SK-N-SH (cell line): ENCODE results near the gene SEC14L5. TPM values are rescaled to one million over a fixed set of nuclear protein-coding genes. Genes with fewer than 3 reads are reported as not detected.

ENCODE experiments used
- CTCF ChIA-PET: fragments of 300-600, 350-600 bp; formaldehyde crosslinking; extraction: SDS; loops from one replicate; lab custom pipeline; 2021; lab: Yijun Ruan, JAX
- POLR2A ChIA-PET: fragments of 350-600 bp; sonication (Branson Sonifier 250); formaldehyde crosslinking; extraction: SDS; loops from one replicate; lab custom pipeline; 2020; ENCODE audit warnings: antibody characterized with exemption, inconsistent platforms; lab: Yijun Ruan, JAX
- DNase-seq: peaks from one replicate; pipeline ENCODE4 v3.0.0; 2012
- H2AFZ ChIP-seq: fragments of 200-600 bp; sonication (generic); 2 replicates; pipeline ENCODE4 v1.8.1; 2016; ENCODE audit warnings: antibody characterized with exemption, mild to moderate bottlenecking, low read depth
- H3F3A ChIP-seq: fragments of 200-600 bp; sonication (generic); replicated peaks from 2 replicates; pipeline ENCODE3; 2016; ENCODE audit warnings: antibody characterized with exemption, mild to moderate bottlenecking; ENCODE audit not compliant: insufficient read depth
- H3K27ac ChIP-seq, 2 experiments: fragments of 200-500 bp in 1 of 2; fragments of 200-600 bp in 1 of 2; sonication (Bioruptor generic) in 1 of 2; sonication (generic), shearing (Covaris generic) in 1 of 2; 2 replicates each; pipeline versions ENCODE4 v1.5.1 to v1.6.1; 2014 to 2016; ENCODE audit warnings: low read depth in 2 of 2, inconsistent platforms in 1 of 2, low read length in 1 of 2, mild to moderate bottlenecking in 1 of 2, mixed read lengths in 1 of 2
- H3K27me3 ChIP-seq: fragments of 200-600 bp; sonication (generic), shearing (Covaris generic); 2 replicates; pipeline ENCODE4 v1.6.1; 2016; ENCODE audit warnings: mixed run types; ENCODE audit not compliant: insufficient read depth
- H3K36me3 ChIP-seq, 2 experiments: fragments of 200-500 bp in 1 of 2; fragments of 200-600 bp in 1 of 2; sonication (Bioruptor generic) in 1 of 2; sonication (generic) in 1 of 2; replicated peaks in 1 of 2; 2 replicates each; pipeline versions ENCODE3 to v1.5.1; 2014 to 2016; ENCODE audit warnings: low read length in 1 of 2, mild to moderate bottlenecking in 1 of 2; ENCODE audit not compliant: insufficient read depth in 2 of 2, control insufficient read depth in 1 of 2
- H3K4me1 ChIP-seq, 2 experiments: fragments of 200-500 bp in 1 of 2; fragments of 200-600 bp in 1 of 2; sonication (Bioruptor generic) in 1 of 2; sonication (generic), shearing (Covaris generic) in 1 of 2; 2 replicates each; pipeline versions ENCODE4 v1.5.1 to v1.6.1; 2014 to 2016; ENCODE audit warnings: low read depth in 1 of 2, low read length in 1 of 2, mixed run types in 1 of 2; ENCODE audit not compliant: insufficient read depth in 2 of 2, control insufficient read depth in 1 of 2
- H3K4me2 ChIP-seq: fragments of 200-600 bp; sonication (generic), shearing (Covaris generic); 2 replicates; pipeline ENCODE4 v1.6.1; 2017; ENCODE audit warnings: mixed run types
- H3K4me3 ChIP-seq, 2 experiments: fragments of 200-500 bp in 1 of 2; fragments of 200-600 bp in 1 of 2; sonication (Bioruptor generic) in 1 of 2; sonication (generic), shearing (Covaris generic) in 1 of 2; 2 replicates each; pipeline versions ENCODE4 v1.5.1 to v1.8.1; 2014 to 2016; ENCODE audit warnings: low read depth in 2 of 2, inconsistent platforms in 1 of 2, low read length in 1 of 2, mild to moderate bottlenecking in 1 of 2, mixed read lengths in 1 of 2, moderate library complexity in 1 of 2
- H3K79me2 ChIP-seq: fragments of 200-600 bp; sonication (generic); 2 replicates; pipeline ENCODE4 v1.8.1; 2017; ENCODE audit warnings: mild to moderate bottlenecking; ENCODE audit not compliant: insufficient read depth
- H3K9ac ChIP-seq: fragments of 200-600 bp; sonication (generic); 2 replicates; pipeline ENCODE4 v1.6.1; 2017; ENCODE audit warnings: mixed run types
- H3K9me2 ChIP-seq: fragments of 200-600 bp; sonication (generic); 2 replicates; pipeline ENCODE4 v1.6.1; 2017; ENCODE audit warnings: mixed run types
- H3K9me3 ChIP-seq: fragments of 200-600 bp; sonication (generic); 2 replicates; pipeline ENCODE4 v1.6.1; 2017; ENCODE audit warnings: mixed run types, mild to moderate bottlenecking, moderate library complexity
- H4K20me1 ChIP-seq: fragments of 200-600 bp; sonication (generic); 2 replicates; pipeline ENCODE4 v1.6.1; 2017; ENCODE audit warnings: mild to moderate bottlenecking, mixed run types; ENCODE audit not compliant: insufficient read depth
- EZH2phosphoT487 ChIP-seq: fragments of 200-600 bp; sonication (generic); IDR thresholded peaks from 2 replicates; pipeline ENCODE4 v1.6.1; 2017; ENCODE audit warnings: low read depth, mixed run types, mild to moderate bottlenecking, antibody characterized with exemption, moderate library complexity, borderline replicate concordance
- MEF2A ChIP-seq: IDR thresholded peaks from 2 replicates; pipeline ENCODE4 v1.4.0; 2012; ENCODE audit warnings: low read depth, borderline replicate concordance
- MXI1 ChIP-seq: IDR thresholded peaks from 2 replicates; pipeline ENCODE4 v1.6.1; 2012; ENCODE audit warnings: mild to moderate bottlenecking, low read depth, low read length, improper control_type of control experiment
- RFX5 ChIP-seq: IDR thresholded peaks from 2 replicates; pipeline ENCODE4 v1.6.1; 2012; ENCODE audit warnings: mild to moderate bottlenecking, improper control_type of control experiment, low read length
- RXRA ChIP-seq: IDR thresholded peaks from 2 replicates; pipeline ENCODE4 v1.4.0; 2012; ENCODE audit warnings: low read depth, mild to moderate bottlenecking, borderline replicate concordance
- TEAD4 ChIP-seq: IDR thresholded peaks from 2 replicates; pipeline ENCODE4 v1.4.0; 2012; ENCODE audit warnings: mild to moderate bottlenecking, borderline replicate concordance; ENCODE audit not compliant: insufficient read depth
- WGBS: methylation state at CpG from one replicate; pipeline ENCODE4 v1.1.6; 2017; ENCODE audit warnings: low lambda C conversion rate; 5-methylcytosine and 5-hydroxymethylcytosine counted together
- polyA plus RNA-seq, 3 experiments: library from polyadenylated mRNA; depleted of rRNA; stranded (reverse); fragments of >200 nt; gene quantifications; 2 replicates each; pipeline ENCODE4 v1.2.3, GENCODE V29; 2012

The SEC14L5 gene
- polyA plus RNA-seq, 1 of the 3 experiments (the other 2 are of a cell fraction), result 0.08 TPM

- Histone ChIP-seq H3K4me1 (peaks cover 0 to 9% of the 10 kb centered on the region in 2 experiments; a peak in 1 of 4 replicates), H3F3A (no peaks in the 10 kb centered on the region), H3K4me3 (no peak overlapping the region), H3K9me2 (no peaks in the 10 kb centered on the region), H4K20me1 (no peaks in the 10 kb centered on the region), H2AFZ (no peak overlapping the region), H3K9me3 (0 out of 2 replicates have a peak, but pooled peaks cover 6% of the 10 kb centered on the region), H3K9ac (no peak overlapping the region), H3K27me3 (no peaks in the 10 kb centered on the region), H3K79me2 (no peaks in the 10 kb centered on the region), H3K27ac (no peak overlapping the region), H3K36me3 (no peaks in the 10 kb centered on the region), H3K4me2 (no peak overlapping the region)
- WGBS, result 77% methylated on average over 6 of the region's 6 CpGs
- DNase-seq, result no peak
- no peak for TF ChIP-seq TEAD4
- TF ChIP-seq RFX5, result no peak
- no peak for TF ChIP-seq MEF2A
- ChIA-PET CTCF (no interaction called here), POLR2A (no interaction called here)
Observed at GRCh38 chr16:4923853-4924252, 34.3 kb upstream of the SEC14L5 start.

DNA sequence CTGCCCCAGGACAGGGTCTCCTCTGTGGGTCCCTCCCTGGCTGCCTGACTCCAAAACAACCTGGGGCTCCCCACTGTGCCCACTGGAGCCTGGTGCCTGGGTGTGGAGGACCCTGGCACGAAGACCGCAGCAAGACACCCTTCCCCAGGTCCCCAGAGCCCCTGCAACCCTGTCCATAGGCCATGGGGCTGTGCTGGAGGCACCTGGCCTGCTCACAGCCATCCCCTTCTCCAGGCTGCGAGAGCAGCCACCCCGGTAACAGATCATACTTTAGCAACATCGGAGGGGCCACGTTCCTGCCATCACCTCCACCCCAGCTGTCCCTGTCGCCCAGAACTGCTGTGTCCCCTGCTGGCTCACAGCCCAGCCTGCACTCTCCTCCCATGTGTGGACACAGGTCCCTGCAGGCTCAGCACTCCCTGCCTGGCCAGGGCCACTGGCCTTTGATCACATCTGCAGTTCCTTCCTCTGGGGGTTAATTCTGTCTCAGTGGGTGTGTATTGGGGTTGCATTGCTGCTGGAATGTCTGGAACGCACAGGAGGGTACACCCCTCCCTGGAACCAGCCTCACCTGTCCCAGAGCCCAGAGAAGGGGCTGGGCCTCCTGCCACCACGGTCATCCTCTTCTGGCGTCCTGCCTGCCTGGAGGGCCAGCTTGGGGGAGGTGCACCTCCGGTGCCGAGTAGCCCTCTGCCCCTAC is 33.4 kb upstream of the SEC14L5 start:
- no peak overlapping the region for H3K9ac ChIP-seq
- no peaks in the 10 kb centered on the region for H3F3A ChIP-seq
- H2AFZ ChIP-seq, result no peak overlapping the region
- H3K9me2 ChIP-seq, result no peaks in the 10 kb centered on the region
- ChIA-PET CTCF (interaction anchor here (0.9 to 1.0 kb wide), 2 partner anchors 9 to 31 kb away, joined by 3 read pairs; no protein-coding TSS in a partner anchor), POLR2A (no interaction called here)
- H3K4me3 ChIP-seq, result no peak overlapping the region
- WGBS, result 32% methylated on average over 9 of the region's 12 CpGs
- no peaks in the 10 kb centered on the region for H3K79me2 ChIP-seq
- no peaks in the 10 kb centered on the region for H3K27me3 ChIP-seq
- peaks cover 0 to 9% of the 10 kb centered on the region in 2 experiments; a peak in 1 of 4 replicates for H3K4me1 ChIP-seq
- 0 out of 2 replicates have a peak, but pooled peaks cover 6% of the 10 kb centered on the region for H3K9me3 ChIP-seq
- H3K36me3 ChIP-seq, result no peaks in the 10 kb centered on the region
- H3K27ac ChIP-seq, result no peak overlapping the region
- H4K20me1 ChIP-seq, result no peaks in the 10 kb centered on the region
- peak; percentile 67 for DNase-seq
- H3K4me2 ChIP-seq, result no peak overlapping the region
- no peak for TF ChIP-seq EZH2phosphoT487
- peak; percentile 46; the same call in 1 of the 2 replicates for TF ChIP-seq MXI1

DNA sequence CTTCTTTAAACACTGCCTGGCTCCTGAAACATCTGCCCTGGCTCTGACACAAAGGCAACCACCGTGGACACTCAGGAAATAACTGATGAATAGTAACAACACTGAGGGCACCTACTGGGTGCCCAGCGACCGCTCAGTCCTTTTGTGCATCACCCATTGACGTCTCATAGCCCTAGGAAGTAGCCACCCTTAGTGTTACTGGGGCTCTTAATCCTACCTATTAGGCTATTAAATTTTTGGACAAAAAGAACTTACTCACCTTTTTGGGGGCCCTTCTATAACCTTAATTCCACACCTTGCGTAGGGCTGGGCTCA is 32.9 kb upstream of the SEC14L5 start:
- H4K20me1 ChIP-seq, result no peaks in the 10 kb centered on the region
- no peak for DNase-seq
- ChIA-PET POLR2A (no interaction called here), CTCF (interaction anchor here (1.0 kb wide), 1 partner anchor 10 kb away, joined by 3 read pairs; no protein-coding TSS in a partner anchor)
- H3K9me3 ChIP-seq, result 0 out of 2 replicates have a peak, but pooled peaks cover 6% of the 10 kb centered on the region
- no peaks in the 10 kb centered on the region for H3K27me3 ChIP-seq
- no peak overlapping the region for H3K4me3 ChIP-seq
- H3K4me2 ChIP-seq, result no peak overlapping the region
- WGBS, result 85% methylated on average over 5 of the region's 5 CpGs
- no peaks in the 10 kb centered on the region for H3K36me3 ChIP-seq
- H3K79me2 ChIP-seq, result no peaks in the 10 kb centered on the region
- no peak overlapping the region for H3K9ac ChIP-seq
- H3K9me2 ChIP-seq, result no peaks in the 10 kb centered on the region
- TF ChIP-seq RXRA, result no peak
- H3K4me1 ChIP-seq, result peaks cover 0 to 9% of the 10 kb centered on the region in 2 experiments; a peak in 1 of 4 replicates
- H3F3A ChIP-seq, result no peaks in the 10 kb centered on the region
- H3K27ac ChIP-seq, result no peak overlapping the region
- no peak overlapping the region for H2AFZ ChIP-seq
